DOHH2 (cell line): ENCODE measurements around the gene EPX.

Experiments used
- CTCF ChIP-seq: fragments of 200-600 bp; sonication (generic); IDR thresholded peaks from one replicate; pipeline ENCODE4 v1.5.1; 2014; ENCODE audit warnings: antibody characterized with exemption, mild to moderate bottlenecking, low read depth, low read length; ENCODE audit not compliant: poor library complexity, severe bottlenecking
- EZH2phosphoT487 ChIP-seq: fragments of 200-600 bp; sonication (generic); IDR thresholded peaks from 2 replicates; pipeline ENCODE4 v1.6.1; 2017; ENCODE audit warnings: borderline replicate concordance, mild to moderate bottlenecking, antibody characterized with exemption, low read length, moderate library complexity, mixed read lengths

GRCh38 chr17:58183514-58183913, 9.0 kb upstream of the EPX start:
- TF ChIP-seq CTCF (no peak), EZH2phosphoT487 (no peak)
